MCF 10A (cell line): ENCODE data around the gene COL1A2. TPM values are rescaled to one million over a fixed set of nuclear protein-coding genes. Genes with fewer than 3 reads are reported as not detected.

Experiments
- BruUV-seq: library from RNA; stranded (reverse); fragments of 400-500 nt; replicated peaks from 2 replicates; lab custom pipeline; 2021; lab: Mats Ljungman, UMichigan
- CTCF ChIA-PET: fragments of 300-600 bp; sonication (Branson Sonifier 250); formaldehyde crosslinking; extraction: SDS; loops from one replicate; lab custom pipeline; 2021; ENCODE audit warnings: antibody characterized with exemption, inconsistent platforms; lab: Yijun Ruan, JAX
- POLR2A ChIA-PET: fragments of 300-600, 350-650 bp; sonication (Branson Sonifier 250); formaldehyde crosslinking; extraction: SDS; loops from one replicate; lab custom pipeline; 2020; ENCODE audit warnings: antibody characterized with exemption, inconsistent platforms; lab: Yijun Ruan, JAX
- DNase-seq: peaks from one replicate; pipeline ENCODE4 v3.0.0-alpha.2; 2018; ENCODE audit not compliant: unreplicated experiment
- H3K27ac Mint-ChIP-seq: one replicate; pipeline ENCODE4 v1.8.0; 2022; ENCODE audit warnings: mild to moderate bottlenecking, low read depth, mixed read lengths; ENCODE audit not compliant: unreplicated experiment
- H3K27me3 Mint-ChIP-seq: one replicate; pipeline ENCODE4 v1.8.0; 2022; ENCODE audit warnings: mixed read lengths; ENCODE audit not compliant: insufficient read depth, unreplicated experiment
- H3K36me3 Mint-ChIP-seq: one replicate; pipeline ENCODE4 v1.8.0; 2022; ENCODE audit warnings: mild to moderate bottlenecking, moderate library complexity, mixed read lengths; ENCODE audit not compliant: insufficient read depth, unreplicated experiment
- H3K4me1 Mint-ChIP-seq: one replicate; pipeline ENCODE4 v1.8.0; 2022; ENCODE audit warnings: mixed read lengths; ENCODE audit not compliant: insufficient read depth, unreplicated experiment
- H3K4me3 Mint-ChIP-seq: one replicate; pipeline ENCODE4 v1.8.0; 2022; ENCODE audit warnings: mild to moderate bottlenecking, moderate library complexity, mixed read lengths; ENCODE audit not compliant: unreplicated experiment
- H3K9me3 Mint-ChIP-seq: one replicate; pipeline ENCODE4 v1.8.0; 2022; ENCODE audit warnings: mixed read lengths; ENCODE audit not compliant: unreplicated experiment
- intact Hi-C: fragments of 100-400 bp; cut with micrococcal nuclease; formaldehyde crosslinking; loops from 2 replicates; pipeline ENCODE4 v1.14.1; 2022
- total RNA-seq: library from RNA; stranded (reverse); gene quantifications from 2 replicates; pipeline ENCODE4 v1.2.3, GENCODE V29; 2022
- TF ChIP-seq, protein P1 (sequence below): fragments of 200-600 bp; IDR thresholded peaks from one replicate; pipeline ENCODE4 v1.8.0; 2022; ENCODE audit warnings: antibody characterized with exemption, mild to moderate bottlenecking; ENCODE audit not compliant: unreplicated experiment

Gene COL1A2
- total RNA-seq, 1 experiment from 2014 or later: not detected

DNA sequence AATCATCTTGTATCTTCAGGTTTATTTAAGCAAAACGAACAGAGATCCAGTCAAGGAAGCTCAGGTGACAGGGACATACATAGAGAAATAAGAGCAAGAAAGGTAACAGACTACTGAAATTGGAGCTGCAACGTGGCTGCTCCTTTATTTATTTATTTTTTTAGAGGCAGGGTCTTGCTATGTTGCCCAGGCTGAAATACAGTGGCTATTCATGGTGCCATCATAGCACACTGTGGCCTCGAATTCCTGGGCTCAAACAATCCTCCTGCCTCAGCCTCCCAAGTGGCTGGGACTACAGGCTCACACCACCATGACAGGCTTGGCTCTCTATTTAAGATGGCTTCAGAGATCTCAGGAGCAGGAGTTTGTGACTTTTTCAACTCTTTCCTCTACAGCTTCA, 46.4 kb downstream of the COL1A2 start:
- Mint-ChIP-seq H3K27ac (no peak overlapping the region), H3K9me3 (no peaks in the 10 kb centered on the region), H3K4me3 (no peak overlapping the region), H3K4me1 (peaks cover 4% of the 10 kb centered on the region), H3K27me3 (peaks cover 15% of the 10 kb centered on the region), H3K36me3 (no peaks in the 10 kb centered on the region)
- CTCF ChIA-PET: interaction anchor here (0.9 to 8.8 kb wide), 4 partner anchors 12 to 806 kb away, joined by 3 to 113 read pairs (median 8); no protein-coding TSS in a partner anchor
- intact Hi-C loops: no loop called here
- no peak for DNase-seq
- TF ChIP-seq, protein P1, sequence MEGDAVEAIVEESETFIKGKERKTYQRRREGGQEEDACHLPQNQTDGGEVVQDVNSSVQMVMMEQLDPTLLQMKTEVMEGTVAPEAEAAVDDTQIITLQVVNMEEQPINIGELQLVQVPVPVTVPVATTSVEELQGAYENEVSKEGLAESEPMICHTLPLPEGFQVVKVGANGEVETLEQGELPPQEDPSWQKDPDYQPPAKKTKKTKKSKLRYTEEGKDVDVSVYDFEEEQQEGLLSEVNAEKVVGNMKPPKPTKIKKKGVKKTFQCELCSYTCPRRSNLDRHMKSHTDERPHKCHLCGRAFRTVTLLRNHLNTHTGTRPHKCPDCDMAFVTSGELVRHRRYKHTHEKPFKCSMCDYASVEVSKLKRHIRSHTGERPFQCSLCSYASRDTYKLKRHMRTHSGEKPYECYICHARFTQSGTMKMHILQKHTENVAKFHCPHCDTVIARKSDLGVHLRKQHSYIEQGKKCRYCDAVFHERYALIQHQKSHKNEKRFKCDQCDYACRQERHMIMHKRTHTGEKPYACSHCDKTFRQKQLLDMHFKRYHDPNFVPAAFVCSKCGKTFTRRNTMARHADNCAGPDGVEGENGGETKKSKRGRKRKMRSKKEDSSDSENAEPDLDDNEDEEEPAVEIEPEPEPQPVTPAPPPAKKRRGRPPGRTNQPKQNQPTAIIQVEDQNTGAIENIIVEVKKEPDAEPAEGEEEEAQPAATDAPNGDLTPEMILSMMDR: no peak
- POLR2A ChIA-PET: no interaction called here
- BruUV-seq: no TSS peak

DNA sequence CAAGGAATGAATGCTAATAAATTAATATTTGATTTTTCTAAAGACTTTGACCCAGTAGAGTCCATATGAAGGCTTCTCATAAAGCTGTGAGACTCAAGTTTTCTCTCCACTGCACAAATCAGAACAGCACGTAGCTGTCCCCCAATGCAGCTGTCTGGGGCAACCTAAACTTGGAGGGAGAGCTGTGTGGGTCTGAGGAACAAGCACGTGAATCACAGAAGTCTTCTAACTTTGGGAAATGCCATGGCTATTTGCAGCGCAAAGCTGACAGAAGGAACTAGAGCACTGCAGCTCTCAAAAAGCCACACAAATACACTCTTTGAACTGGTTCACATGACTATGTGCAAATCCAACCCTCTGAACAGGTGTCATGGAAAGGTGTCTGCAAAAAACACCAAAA, 47.9 kb downstream of the COL1A2 start:
- intact Hi-C loops: no loop called here
- no peak for DNase-seq
- TF ChIP-seq, protein P1: no peak
- H3K4me1 Mint-ChIP-seq: no peaks in the 10 kb centered on the region
- no TSS peak for BruUV-seq
- H3K36me3 Mint-ChIP-seq: no peaks in the 10 kb centered on the region
- ChIA-PET CTCF (interaction anchor here (0.6 to 2.9 kb wide), 9 partner anchors 7 to 1247 kb away, joined by 3 to 12 read pairs (median 4); no protein-coding TSS in a partner anchor), POLR2A (interaction anchor here (0.7 kb wide), 1 partner anchor 60 kb away, joined by 5 read pairs; no protein-coding TSS in a partner anchor)
- no peaks in the 10 kb centered on the region for H3K9me3 Mint-ChIP-seq
- H3K27me3 Mint-ChIP-seq: peaks cover 15% of the 10 kb centered on the region
- H3K27ac Mint-ChIP-seq: no peak overlapping the region
- no peak overlapping the region for H3K4me3 Mint-ChIP-seq

DNA sequence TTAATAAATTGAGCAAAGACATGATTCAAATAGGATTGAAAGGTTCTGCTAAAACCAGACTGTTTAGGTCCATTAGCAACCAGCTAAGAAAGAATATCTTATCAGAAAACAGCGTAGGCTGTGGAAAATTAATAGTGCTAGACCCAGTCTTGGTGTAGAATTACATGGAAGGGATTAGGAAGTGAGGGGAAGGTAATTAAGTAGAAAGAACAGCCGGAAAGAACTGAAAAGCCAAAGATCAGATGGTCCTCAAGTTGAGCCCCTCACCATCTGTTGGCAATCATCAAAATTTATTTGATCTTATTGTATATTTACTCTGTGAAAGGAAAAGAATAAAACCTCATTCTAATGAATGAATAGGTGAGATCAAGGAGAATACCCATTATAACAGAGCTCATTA, 50.1 kb downstream of the COL1A2 start:
- H3K4me3 Mint-ChIP-seq: no peak overlapping the region
- CTCF ChIA-PET: interaction anchor here (0.5 to 7.2 kb wide), 9 partner anchors 9 to 1243 kb away, joined by 3 to 81 read pairs (median 4); partner anchors contain the start of gene SGCE
- H3K36me3 Mint-ChIP-seq: no peaks in the 10 kb centered on the region
- H3K9me3 Mint-ChIP-seq: no peaks in the 10 kb centered on the region
- BruUV-seq: no TSS peak
- POLR2A ChIA-PET: no interaction called here
- H3K27ac Mint-ChIP-seq: no peak overlapping the region
- intact Hi-C loops: loop anchor here (1.0 to 5.0 kb wide), 2 partner anchors 211 to 1247 kb away; partner anchors contain the start of gene SGCE
- no peaks in the 10 kb centered on the region for H3K4me1 Mint-ChIP-seq
- DNase-seq: no peak
- H3K27me3 Mint-ChIP-seq: peaks cover 15% of the 10 kb centered on the region
- TF ChIP-seq, protein P1: no peak

DNA sequence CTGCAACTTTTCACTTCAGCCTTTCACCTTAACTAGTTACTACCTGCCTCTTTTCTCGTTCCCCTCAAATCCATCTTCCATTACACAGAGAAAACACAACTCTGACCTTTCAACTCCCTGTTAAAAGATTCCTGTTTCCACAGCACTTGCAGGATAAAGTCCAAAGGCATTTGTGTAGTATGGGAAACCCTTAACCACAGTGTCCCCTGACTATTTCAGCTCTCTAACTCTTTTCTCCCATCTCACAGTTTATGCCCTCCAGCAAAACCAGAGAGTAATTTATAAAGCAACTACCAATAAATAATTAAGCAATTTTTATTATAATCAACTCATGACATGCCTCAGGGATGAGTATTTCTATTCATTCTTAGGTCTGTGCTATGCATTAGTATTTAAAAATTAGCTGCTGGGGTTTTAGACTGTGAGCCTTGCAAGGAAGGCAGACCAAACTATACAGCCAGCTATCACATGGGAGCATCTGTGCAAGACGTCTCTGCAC, 51.0 kb downstream of the COL1A2 start:
- ChIA-PET CTCF (interaction anchor here (0.6 to 7.2 kb wide), 13 partner anchors 9 to 1242 kb away, joined by 3 to 81 read pairs (median 4); partner anchors contain the start of gene SGCE), POLR2A (interaction anchor here (0.9 kb wide), 1 partner anchor 149 kb away, joined by 4 read pairs; no protein-coding TSS in a partner anchor)
- H3K27me3 Mint-ChIP-seq: peaks cover 15% of the 10 kb centered on the region
- H3K27ac Mint-ChIP-seq: no peak overlapping the region
- BruUV-seq: no TSS peak
- DNase-seq: no peak
- H3K36me3 Mint-ChIP-seq: no peaks in the 10 kb centered on the region
- H3K4me3 Mint-ChIP-seq: no peak overlapping the region
- no peaks in the 10 kb centered on the region for H3K9me3 Mint-ChIP-seq
- intact Hi-C loops: loop anchor here (5.0 kb wide), 1 partner anchor 1247 kb away; no protein-coding TSS in a partner anchor
- H3K4me1 Mint-ChIP-seq: no peaks in the 10 kb centered on the region
- TF ChIP-seq, protein P1: no peak
